ENCODE measurements around the gene PDE10A. TPM values are rescaled to one million over a fixed set of nuclear protein-coding genes. Genes with fewer than 3 reads are reported as not detected.

PDE10A gene
- total and polyA plus RNA-seq, 2 of the 8 experiments (the other 6 are each of a cell fraction or from before 2014, with no cell fraction given), result 1.1 to 2.4 TPM

DNA sequence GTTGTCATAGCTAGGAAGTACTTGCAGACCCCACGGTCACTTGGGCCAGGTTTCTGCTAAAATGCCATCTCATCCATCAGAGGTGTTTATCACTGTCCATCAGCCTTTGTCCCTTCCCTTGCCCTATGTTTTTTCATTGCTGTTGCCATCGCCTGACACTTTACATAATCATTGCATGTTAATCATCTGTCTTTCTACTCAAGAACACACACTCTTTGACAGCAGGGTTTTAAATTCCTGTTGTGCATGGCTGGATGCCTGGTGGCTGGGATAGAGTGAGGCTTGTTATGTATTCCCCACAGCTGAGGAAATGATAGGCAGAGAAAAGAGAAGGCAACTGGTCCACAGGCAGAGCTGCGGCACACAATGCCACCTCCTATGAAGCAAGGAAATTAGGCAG, 341.9 kb downstream of the PDE10A start:
- H2BK20ac ChIP-seq (ENCODE audit: low read length), result no peak overlapping the region
- no peak overlapping the region for H3K4ac ChIP-seq (replicated peaks; ENCODE audit: insufficient read length, low read depth, low read length)
- 94% methylated on average over 3 of the region's 3 CpGs; no CpG with 5 or more reads in 1 of the 2 experiments for WGBS, 2 experiments (ENCODE audit: extremely low coverage in 1 of 2, insufficient coverage in 1 of 2, insufficient read length in 1 of 2, insufficient replicate concordance in 2 of 2, low coverage in 1 of 2, low lambda C conversion rate in 2 of 2, missing lambda C conversion rate in 1 of 2)
- no peak overlapping the region for H3K4me3 ChIP-seq (ENCODE audit: extremely low read depth in 1 of 4, insufficient read depth in 2 of 4, low read depth in 3 of 4, low read length in 4 of 4)
- H3K23ac ChIP-seq (ENCODE audit: insufficient read length), result no peak overlapping the region
- no peaks in the 10 kb centered on the region for H3K79me2 ChIP-seq (ENCODE audit: control insufficient read depth in 1 of 2, insufficient read depth in 2 of 2, low read length in 2 of 2)
- H2BK120ac ChIP-seq (replicated peaks; ENCODE audit: low read depth, low read length), result no peak overlapping the region
- H2BK15ac ChIP-seq (ENCODE audit: low read length), result no peak overlapping the region
- no peaks in the 10 kb centered on the region for H3K4me1 ChIP-seq (replicated peaks in 1 of 4; ENCODE audit: control insufficient read depth in 3 of 4, insufficient read depth in 4 of 4, low read length in 3 of 4)
- H3K27me3 ChIP-seq (replicated peaks in 1 of 4; ENCODE audit: control insufficient read depth in 3 of 4, extremely low read depth in 1 of 4, insufficient read depth in 3 of 4, low read length in 3 of 4), result no peaks in the 10 kb centered on the region
- no peak overlapping the region for H2BK12ac ChIP-seq (ENCODE audit: low read depth, low read length)
- no peak overlapping the region for H3K14ac ChIP-seq (ENCODE audit: insufficient read length)
- no peak overlapping the region for H2AK5ac ChIP-seq (ENCODE audit: low read depth, low read length)
- DNase-seq (ENCODE audit: low read depth in 1 of 2, low spot score in 2 of 2) (no peak), FAIRE-seq (no peak)
- H2AFZ ChIP-seq (ENCODE audit: low read length), result no peak overlapping the region
- H3K23me2 ChIP-seq (ENCODE audit: low read depth, low read length), result peaks cover 2% of the 10 kb centered on the region; the same call in 1 of the 2 replicates
- no peak overlapping the region for H4K91ac ChIP-seq (replicated peaks; ENCODE audit: insufficient read length, low read length)
- CTCF ChIA-PET (ENCODE audit: partially characterized antibody), result interaction anchor here (1.6 kb wide), 1 partner anchor 22 kb away, joined by 3 read pairs; no protein-coding TSS in a partner anchor
- POLR2A ChIA-PET (ENCODE audit: partially characterized antibody), result no interaction called here
- H2BK5ac ChIP-seq (ENCODE audit: low read depth, low read length), result no peak overlapping the region
- H4K5ac ChIP-seq (ENCODE audit: insufficient read length, low read depth, low read length), result no peak overlapping the region
- no peak overlapping the region for H3K18ac ChIP-seq (ENCODE audit: extremely low read depth, low read length)
- no peak overlapping the region for H3K9ac ChIP-seq (replicated peaks in 1 of 4; ENCODE audit: extremely low read depth in 1 of 4, low read depth in 3 of 4, low read length in 3 of 4)
- H4K20me1 ChIP-seq (replicated peaks in 1 of 2; ENCODE audit: control insufficient read depth in 1 of 2, insufficient read depth in 2 of 2, low read length in 2 of 2), result no peaks in the 10 kb centered on the region
- H4K8ac ChIP-seq (ENCODE audit: extremely low read depth, insufficient read depth, low read length), result no peak overlapping the region
- no peaks in the 10 kb centered on the region for H3K36me3 ChIP-seq (ENCODE audit: control insufficient read depth in 2 of 4, insufficient read depth in 4 of 4, low read length in 3 of 4)
- no peak overlapping the region for H3K4me2 ChIP-seq (ENCODE audit: insufficient read depth in 1 of 2, low read depth in 2 of 2, low read length in 2 of 2)
- no peak overlapping the region for H3K27ac ChIP-seq (ENCODE audit: low read depth, low read length)
- H3K9me3 ChIP-seq (ENCODE audit: insufficient read depth in 2 of 2, low read depth in 1 of 2, low read length in 1 of 2), result peaks cover 11 to 21% of the 10 kb centered on the region in 2 experiments
- H3K79me1 ChIP-seq (ENCODE audit: low read depth, low read length), result no peaks in the 10 kb centered on the region
- H3K56ac ChIP-seq (replicated peaks; ENCODE audit: insufficient read length, low read depth, low read length), result no peak overlapping the region
- TF ChIP-seq HDAC6 (IDR thresholded peaks at IDR 0.05; ENCODE audit: low read depth, low read length), result no peak
- no peak for TF ChIP-seq RAD21 (IDR thresholded peaks at IDR 0.05 in 1 of 2, conservative IDR thresholded peaks at IDR 0.05 in 1 of 2; ENCODE audit: low read depth in 2 of 2, low read length in 2 of 2)
- TF ChIP-seq EZH2 (IDR thresholded peaks at IDR 0.05; ENCODE audit: low read depth, low read length, severe bottlenecking), result no peak
- no peak for TF ChIP-seq POLR2AphosphoS5 (IDR thresholded peaks at IDR 0.05; ENCODE audit: low read depth, low read length)
- no peak for TF ChIP-seq CBX5 (IDR thresholded peaks at IDR 0.05; ENCODE audit: low read depth, low read length)
- TF ChIP-seq BRCA1 (IDR thresholded peaks at IDR 0.05; ENCODE audit: low read depth, low read length), result no peak
- no peak for TF ChIP-seq NRF1 (IDR thresholded peaks at IDR 0.05; ENCODE audit: low read depth, low read length)
- TF ChIP-seq POLR2A (IDR thresholded peaks at IDR 0.05; ENCODE audit: control extremely low read depth in 1 of 2, low read depth in 2 of 2, low read length in 2 of 2), result no peak
- TF ChIP-seq ASH2L (IDR thresholded peaks at IDR 0.05; ENCODE audit: low read length), result no peak
- TF ChIP-seq CREB1 (IDR thresholded peaks at IDR 0.05), result no peak
- TF ChIP-seq NANOG (IDR thresholded peaks at IDR 0.05; ENCODE audit: insufficient read depth, low read depth, low read length, poor library complexity, severe bottlenecking), result no peak
- TF ChIP-seq GABPA (IDR thresholded peaks at IDR 0.05; ENCODE audit: borderline replicate concordance, insufficient read depth, low read length), result no peak
- TF ChIP-seq PHF8 (conservative IDR thresholded peaks at IDR 0.05; ENCODE audit: low read depth, low read length), result no peak
- TF ChIP-seq SAP30 (IDR thresholded peaks at IDR 0.05; ENCODE audit: insufficient read depth, insufficient replicate concordance, low read length), result no peak
- TF ChIP-seq TBP (IDR thresholded peaks at IDR 0.05; ENCODE audit: low read depth, low read length), result no peak
